Fibroblast of peridontal ligament (primary cell): Measurements from ENCODE around the gene STRA6.

Experiments used
- DNase-seq: peaks from one replicate; pipeline ENCODE4 v3.0.0-alpha.2; 2010; ENCODE audit errors: extremely low read depth

The STRA6 gene

GRCh38 chr15:74227968-74228722 lies 25.6 kb upstream of the STRA6 start:
- DNase-seq: no peak

- no peak for DNase-seq
These were observed 24.4 kb upstream of the STRA6 start for GRCh38 chr15:74226761-74227540.

- DNase-seq: no peak
These were observed 23.3 kb upstream of the STRA6 start for GRCh38 chr15:74225928-74226327.

GRCh38 chr15:74222240-74223119 lies 19.9 kb upstream of the STRA6 start:
- no peak for DNase-seq

GRCh38 chr15:74221399-74222239 lies 19.0 kb upstream of the STRA6 start:
- no peak for DNase-seq

- DNase-seq: no peak
These were observed 18.1 kb upstream of the STRA6 start for GRCh38 chr15:74220475-74221248.

- no peak for DNase-seq
These were observed 15.6 kb upstream of the STRA6 start for GRCh38 chr15:74217907-74218885.

- no peak for DNase-seq
These were observed 14.4 kb upstream of the STRA6 start for GRCh38 chr15:74216949-74217348.

GRCh38 chr15:74215958-74216357 lies 13.4 kb upstream of the STRA6 start:
- DNase-seq: no peak

GRCh38 chr15:74214324-74215021 lies 11.9 kb upstream of the STRA6 start:
- DNase-seq: no peak

- no peak for DNase-seq
These were observed 11.3 kb upstream of the STRA6 start for GRCh38 chr15:74213858-74214284.

GRCh38 chr15:74212494-74212893 lies 9.9 kb upstream of the STRA6 start:
- no peak for DNase-seq

- DNase-seq: no peak
These were observed 9.1 kb upstream of the STRA6 start for GRCh38 chr15:74211656-74212055.

- DNase-seq: no peak
These were observed 8.1 kb upstream of the STRA6 start for GRCh38 chr15:74210729-74211128.

GRCh38 chr15:74209997-74210671 lies 7.5 kb upstream of the STRA6 start:
- DNase-seq: no peak

GRCh38 chr15:74209560-74209958 lies 7.0 kb upstream of the STRA6 start:
- DNase-seq: no peak

- DNase-seq: no peak
These were observed 6.4 kb upstream of the STRA6 start for GRCh38 chr15:74208901-74209559.

- no peak for DNase-seq
These were observed 5.9 kb upstream of the STRA6 start for GRCh38 chr15:74208496-74208895.
